GM18505 (cell line): ENCODE measurements around the gene TOX4.
"Not testable (repeated sequence)": the region's sequence is repeated elsewhere in the genome, so short reads cannot be mapped to it uniquely, and the experiment has no call there.

Experiments used
- ATAC-seq: cut with Tn5 transposase; IDR thresholded peaks from one replicate; pipeline ENCODE4 v1.9.1; 2021; ENCODE audit not compliant: unreplicated experiment
- POLR2A ChIP-seq: IDR thresholded peaks from 4 replicates; pipeline ENCODE4 v1.6.1; 2011; ENCODE audit warnings: borderline replicate concordance; ENCODE audit not compliant: insufficient read depth, insufficient read length; ENCODE audit errors: extremely low read depth

Gene TOX4

GRCh38 chr14:21528381-21529348, 51.7 kb downstream of the TOX4 start:
- TF ChIP-seq POLR2A, result no peak
- no peak for ATAC-seq

- ATAC-seq, result no peak
- no peak for TF ChIP-seq POLR2A
Observed at GRCh38 chr14:21529515-21529914, 52.5 kb downstream of the TOX4 start.

GRCh38 chr14:21533294-21533693, 56.3 kb downstream of the TOX4 start:
- TF ChIP-seq POLR2A, result no peak
- ATAC-seq, result no peak

- no peak for TF ChIP-seq POLR2A
Observed at GRCh38 chr14:21534576-21534975, 57.6 kb downstream of the TOX4 start.

GRCh38 chr14:21535545-21536417, 58.8 kb downstream of the TOX4 start:
- no peak for ATAC-seq
- no peak for TF ChIP-seq POLR2A

More at GRCh38 chr14:21534576-21534975, 57.6 kb downstream of the TOX4 start:
- no peak for ATAC-seq

DNA sequence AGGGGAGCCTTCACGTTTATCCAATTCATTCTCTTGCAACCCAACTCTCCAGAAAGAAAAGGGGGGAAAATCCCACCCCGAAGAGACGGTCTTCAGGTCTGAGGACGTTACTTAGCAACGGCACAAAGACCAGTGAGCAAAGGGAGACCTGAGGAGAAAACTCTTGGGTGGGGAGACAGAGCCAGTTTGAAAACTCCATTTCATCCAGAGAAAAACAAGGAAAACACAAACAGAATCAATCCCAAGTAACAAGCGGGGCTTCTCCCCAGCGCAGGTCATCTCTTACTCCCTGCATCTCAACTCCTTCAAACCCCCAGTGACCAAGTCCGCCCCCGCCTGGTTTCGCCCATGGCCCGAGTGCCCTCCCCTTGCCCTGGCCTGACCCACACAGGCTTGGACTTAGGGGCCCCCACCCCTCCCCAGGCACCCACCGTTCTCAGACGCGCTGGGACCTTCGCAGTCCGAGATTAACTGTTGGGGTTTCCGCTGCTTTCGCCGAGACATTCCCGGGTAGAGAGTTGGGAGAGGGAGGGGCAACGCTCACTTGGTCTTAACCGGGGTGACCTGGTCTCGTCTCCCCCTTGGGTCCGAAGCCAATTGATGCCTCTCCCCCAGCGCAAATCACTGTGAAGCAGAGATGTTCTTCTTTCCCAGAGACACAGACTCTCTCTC, 59.6 kb downstream of the TOX4 start:
- ATAC-seq, result no peak
- no peak for TF ChIP-seq POLR2A

DNA sequence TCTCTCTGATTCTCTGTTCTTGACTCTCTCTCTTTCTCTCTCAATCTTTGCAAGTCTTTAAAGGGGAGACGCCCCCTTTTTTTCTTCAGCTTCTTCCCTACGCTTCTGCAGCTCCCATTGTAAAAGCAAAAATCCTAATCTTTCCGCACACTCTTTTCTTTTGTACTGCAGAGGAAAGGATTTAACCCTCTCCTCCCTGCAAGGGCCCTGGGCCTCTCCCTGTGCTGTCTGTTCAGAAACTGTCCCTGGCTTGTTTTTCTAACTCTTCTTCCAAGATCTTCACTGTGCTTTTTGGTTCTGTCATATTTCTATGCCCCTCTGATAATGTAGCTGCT, 60.1 kb downstream of the TOX4 start:
- no peak for TF ChIP-seq POLR2A
- ATAC-seq, result no peak

DNA sequence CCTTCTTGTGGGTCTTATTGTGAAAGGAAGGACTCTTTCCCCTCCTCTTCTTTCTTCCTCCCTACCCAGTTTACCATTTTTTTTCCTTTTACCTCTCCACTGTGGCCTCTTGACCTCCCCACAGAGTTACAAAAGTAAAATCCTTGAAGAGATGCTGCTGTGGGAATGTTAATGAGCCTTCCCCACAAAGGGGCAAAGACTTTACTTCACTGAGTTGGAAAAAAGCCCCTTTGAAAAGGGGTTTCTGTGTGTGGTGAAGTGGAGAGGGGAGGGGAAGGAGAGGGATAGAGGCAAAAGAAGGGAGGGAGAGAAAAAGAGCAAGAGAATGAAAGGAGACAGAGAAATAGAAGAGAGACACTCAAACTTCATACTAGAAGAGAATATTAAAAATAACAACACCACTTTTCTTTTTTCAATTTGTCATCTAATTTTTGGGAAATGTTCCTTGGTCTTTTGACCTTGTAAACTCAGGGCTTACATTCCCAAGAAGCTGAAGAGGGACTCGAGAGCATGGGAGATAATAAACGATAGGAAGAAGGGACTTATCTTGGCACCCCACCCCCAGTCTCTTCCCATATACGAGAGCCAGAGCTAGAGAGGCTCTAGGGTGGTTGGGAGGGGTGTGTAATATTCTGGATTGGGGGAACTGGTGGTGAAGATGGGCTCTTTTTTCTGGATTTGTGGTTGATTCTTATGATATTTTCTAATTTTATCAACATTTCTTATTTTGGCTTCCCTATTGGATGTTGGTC, 62.4 kb downstream of the TOX4 start:
- no peak for TF ChIP-seq POLR2A
- ATAC-seq, result no peak

GRCh38 chr14:21541413-21542074, 64.5 kb downstream of the TOX4 start:
- no peak for ATAC-seq
- no peak for TF ChIP-seq POLR2A

- ATAC-seq, result no peak
Observed at GRCh38 chr14:21543521-21543960, 66.5 kb downstream of the TOX4 start.

DNA sequence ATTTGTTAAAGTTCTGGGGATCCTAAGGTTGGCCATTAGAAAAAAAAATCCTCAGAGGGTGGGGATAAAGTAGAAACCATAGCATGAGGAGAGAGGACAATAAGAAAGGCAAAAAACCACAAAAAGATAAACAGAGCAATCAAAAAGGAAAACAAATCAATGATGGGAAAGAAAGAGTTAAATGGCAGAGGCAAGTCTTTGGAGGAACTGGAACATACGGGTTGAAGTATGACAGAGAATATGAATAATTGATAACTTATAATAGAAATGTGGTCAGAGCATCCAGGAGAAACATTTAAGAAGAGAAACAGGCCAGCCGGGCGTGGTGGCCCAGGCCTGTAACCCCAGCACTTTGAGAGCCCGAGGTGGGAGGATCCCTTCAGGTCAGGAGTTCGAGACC, 67.0 kb downstream of the TOX4 start:
- TF ChIP-seq POLR2A, result no peak
- ATAC-seq, result no peak

More at GRCh38 chr14:21543521-21543960, 66.5 kb downstream of the TOX4 start:
- no peak for TF ChIP-seq POLR2A

DNA sequence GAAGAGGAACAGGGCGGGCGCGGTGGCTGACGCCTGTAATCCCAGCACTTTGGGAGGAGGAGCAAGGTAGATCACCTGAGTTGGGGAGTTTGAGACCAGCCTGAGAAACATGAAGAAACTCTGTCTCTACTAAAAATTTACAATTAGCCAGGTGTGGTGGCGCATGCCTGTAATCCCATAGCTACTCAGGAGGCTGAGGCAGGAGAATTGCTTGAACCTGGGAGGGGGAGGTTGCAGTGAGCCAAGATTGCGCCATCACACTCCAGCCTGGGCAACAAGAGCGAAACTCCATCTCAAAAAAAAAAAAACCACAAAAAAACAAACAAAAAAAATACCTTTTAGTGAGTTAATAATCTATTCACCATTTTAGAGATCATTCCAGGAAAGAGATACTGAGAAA, 67.6 kb downstream of the TOX4 start:
- not testable (repeated sequence) for ATAC-seq
